DOHH2 (cell line): ENCODE data around the gene CFAP53.

ENCODE experiments used
- H3F3A ChIP-seq: fragments of 200-600 bp; sonication (generic), shearing (Covaris generic); 2 replicates; pipeline ENCODE4 v1.6.0; 2016; ENCODE audit warnings: antibody characterized with exemption, mild to moderate bottlenecking; ENCODE audit not compliant: control insufficient read depth, insufficient read depth
- H3K27ac ChIP-seq: fragments of 200-600 bp; sonication (generic); 2 replicates; pipeline ENCODE4 v1.5.1; 2014; ENCODE audit warnings: low read depth, mild to moderate bottlenecking, low read length, moderate library complexity
- H3K27me3 ChIP-seq: fragments of 200-600 bp; sonication (generic); 2 replicates; pipeline ENCODE4 v1.6.1; 2014; ENCODE audit warnings: mild to moderate bottlenecking, low read length, mixed read lengths; ENCODE audit not compliant: control insufficient read depth
- H3K36me3 ChIP-seq: fragments of 200-600 bp; sonication (generic); 2 replicates; pipeline ENCODE4 v1.6.1; 2014; ENCODE audit warnings: mild to moderate bottlenecking, low read length, moderate library complexity, mixed read lengths; ENCODE audit not compliant: control insufficient read depth
- H3K4me1 ChIP-seq: fragments of 200-600 bp; sonication (generic); 2 replicates; pipeline ENCODE4 v1.6.1; 2014; ENCODE audit warnings: mild to moderate bottlenecking, low read length, mixed read lengths; ENCODE audit not compliant: control insufficient read depth
- H3K4me2 ChIP-seq: fragments of 200-600 bp; sonication (generic); 2 replicates; pipeline ENCODE4 v1.6.0; 2014; ENCODE audit warnings: mild to moderate bottlenecking, low read length, moderate library complexity
- H3K4me3 ChIP-seq: fragments of 200-600 bp; sonication (generic); 2 replicates; pipeline ENCODE4 v1.5.1; 2014; ENCODE audit warnings: mild to moderate bottlenecking, low read length, mixed read lengths
- H3K79me2 ChIP-seq: fragments of 200-600 bp; sonication (generic); 2 replicates; pipeline ENCODE4 v1.6.1; 2014; ENCODE audit warnings: mild to moderate bottlenecking, low read length, mixed read lengths; ENCODE audit not compliant: control insufficient read depth
- H3K9me2 ChIP-seq: fragments of 200-600 bp; sonication (generic); replicated peaks from 2 replicates; pipeline ENCODE4 v1.6.1; 2014; ENCODE audit warnings: mild to moderate bottlenecking, low read length, mixed read lengths; ENCODE audit not compliant: control insufficient read depth
- H3K9me3 ChIP-seq: fragments of 200-600 bp; sonication (generic); 2 replicates; pipeline ENCODE4 v1.6.1; 2014; ENCODE audit warnings: antibody characterized with exemption, low read length, mixed read lengths; ENCODE audit not compliant: control insufficient read depth, insufficient read depth
- H4K20me1 ChIP-seq: fragments of 200-600 bp; sonication (generic); 2 replicates; pipeline ENCODE4 v1.6.0; 2014; ENCODE audit warnings: low read depth, mild to moderate bottlenecking, antibody characterized with exemption, low read length, moderate library complexity; ENCODE audit not compliant: control insufficient read depth, insufficient read depth
- EZH2phosphoT487 ChIP-seq: fragments of 200-600 bp; sonication (generic); IDR thresholded peaks from 2 replicates; pipeline ENCODE4 v1.6.1; 2017; ENCODE audit warnings: borderline replicate concordance, mild to moderate bottlenecking, antibody characterized with exemption, low read length, moderate library complexity, mixed read lengths
- TF ChIP-seq, protein P1 (sequence below): fragments of 200-600 bp; sonication (generic); IDR thresholded peaks from one replicate; pipeline ENCODE4 v1.5.1; 2014; ENCODE audit warnings: antibody characterized with exemption, mild to moderate bottlenecking, low read depth, low read length; ENCODE audit not compliant: poor library complexity, severe bottlenecking

CFAP53 gene

GRCh38 chr18:50274044-50274442 is 7.7 kb upstream of the CFAP53 start:
- Histone ChIP-seq H3K9me3 (no peaks in the 10 kb centered on the region), H3K27ac (no peak overlapping the region), H3K27me3 (no peaks in the 10 kb centered on the region), H3K4me1 (peaks cover 6% of the 10 kb centered on the region), H3K9me2 (no peaks in the 10 kb centered on the region), H3K4me2 (no peak overlapping the region), H3F3A (peaks cover 3% of the 10 kb centered on the region), H3K36me3 (peaks cover 95% of the 10 kb centered on the region), H3K79me2 (peaks cover 12% of the 10 kb centered on the region), H4K20me1 (0 out of 2 replicates have a peak, but pooled peaks cover 3% of the 10 kb centered on the region), H3K4me3 (no peak overlapping the region)
- no peak for TF ChIP-seq EZH2phosphoT487
- TF ChIP-seq, protein P1, sequence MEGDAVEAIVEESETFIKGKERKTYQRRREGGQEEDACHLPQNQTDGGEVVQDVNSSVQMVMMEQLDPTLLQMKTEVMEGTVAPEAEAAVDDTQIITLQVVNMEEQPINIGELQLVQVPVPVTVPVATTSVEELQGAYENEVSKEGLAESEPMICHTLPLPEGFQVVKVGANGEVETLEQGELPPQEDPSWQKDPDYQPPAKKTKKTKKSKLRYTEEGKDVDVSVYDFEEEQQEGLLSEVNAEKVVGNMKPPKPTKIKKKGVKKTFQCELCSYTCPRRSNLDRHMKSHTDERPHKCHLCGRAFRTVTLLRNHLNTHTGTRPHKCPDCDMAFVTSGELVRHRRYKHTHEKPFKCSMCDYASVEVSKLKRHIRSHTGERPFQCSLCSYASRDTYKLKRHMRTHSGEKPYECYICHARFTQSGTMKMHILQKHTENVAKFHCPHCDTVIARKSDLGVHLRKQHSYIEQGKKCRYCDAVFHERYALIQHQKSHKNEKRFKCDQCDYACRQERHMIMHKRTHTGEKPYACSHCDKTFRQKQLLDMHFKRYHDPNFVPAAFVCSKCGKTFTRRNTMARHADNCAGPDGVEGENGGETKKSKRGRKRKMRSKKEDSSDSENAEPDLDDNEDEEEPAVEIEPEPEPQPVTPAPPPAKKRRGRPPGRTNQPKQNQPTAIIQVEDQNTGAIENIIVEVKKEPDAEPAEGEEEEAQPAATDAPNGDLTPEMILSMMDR = no peak

- Histone ChIP-seq H3K4me1 (peaks cover 5% of the 10 kb centered on the region), H3K27ac (no peak overlapping the region), H4K20me1 (no peaks in the 10 kb centered on the region), H3K36me3 (peaks cover 91% of the 10 kb centered on the region), H3K9me2 (no peaks in the 10 kb centered on the region), H3K79me2 (peaks cover 6% of the 10 kb centered on the region), H3F3A (peaks cover 8% of the 10 kb centered on the region), H3K4me3 (no peak overlapping the region), H3K27me3 (no peaks in the 10 kb centered on the region), H3K9me3 (no peaks in the 10 kb centered on the region), H3K4me2 (no peak overlapping the region)
- no peak for TF ChIP-seq EZH2phosphoT487
- TF ChIP-seq, protein P1 = no peak
Measured at GRCh38 chr18:50273203-50274043, 7.1 kb upstream of the CFAP53 start.

GRCh38 chr18:50272568-50272967 is 6.3 kb upstream of the CFAP53 start:
- Histone ChIP-seq H3K4me3 (no peak overlapping the region), H3K9me2 (no peaks in the 10 kb centered on the region), H3K4me1 (peaks cover 13% of the 10 kb centered on the region), H3K79me2 (no peaks in the 10 kb centered on the region), H3K27ac (no peak overlapping the region), H3K9me3 (no peaks in the 10 kb centered on the region), H4K20me1 (no peaks in the 10 kb centered on the region), H3K27me3 (no peaks in the 10 kb centered on the region), H3K4me2 (no peak overlapping the region), H3K36me3 (peaks cover 88% of the 10 kb centered on the region), H3F3A (peaks cover 12% of the 10 kb centered on the region)
- TF ChIP-seq EZH2phosphoT487 = no peak
- TF ChIP-seq, protein P1 = no peak
